ENCODE results near the gene NDOR1. TPM values are rescaled to one million over a fixed set of nuclear protein-coding genes. Genes with fewer than 3 reads are reported as not detected.

NDOR1 gene
- total RNA-seq, 1 donor from 2014 or later, result 2.2 TPM

Other genes with a start within 250 kb of the NDOR1 start
- 0.43 and 2.8 TPM in 2 replicates for gene PTGDS, start 228.2 kb upstream of the NDOR1 start, total RNA-seq
- under 0.01 TPM in 1 of 2 replicates, not detected in the other for gene LCNL1, start 222.7 kb upstream of the NDOR1 start, total RNA-seq
- 8.0 and 9.2 TPM in 2 replicates for gene PAXX, start 213.3 kb upstream of the NDOR1 start, total RNA-seq
- not detected in 2 replicates for gene CLIC3, start 209.1 kb upstream of the NDOR1 start, total RNA-seq
- 4.8 and 6.8 TPM in 2 replicates for gene ABCA2, start 177.5 kb upstream of the NDOR1 start, total RNA-seq
- gene FUT7, start 173.6 kb upstream of the NDOR1 start, total RNA-seq, result not detected in 2 replicates
- gene NPDC1, start 159.5 kb upstream of the NDOR1 start, total RNA-seq, result 4.8 and 8.2 TPM in 2 replicates
- gene ENTPD2, start 151.6 kb upstream of the NDOR1 start, total RNA-seq, result not detected in 2 replicates
- gene SAPCD2, start 135.1 kb upstream of the NDOR1 start, total RNA-seq, result 2.0 and 2.5 TPM in 2 replicates
- 19.7 and 21.1 TPM in 2 replicates for gene UAP1L1, start 128.2 kb upstream of the NDOR1 start, total RNA-seq
- gene MAN1B1, start 118.7 kb upstream of the NDOR1 start, total RNA-seq, result 54.2 and 55.7 TPM in 2 replicates
- 77.3 and 94.1 TPM in 2 replicates for gene DPP7, start 91.0 kb upstream of the NDOR1 start, total RNA-seq
- under 0.01 TPM in 1 of 2 replicates, not detected in the other for gene GRIN1, start 66.5 kb upstream of the NDOR1 start, total RNA-seq
- gene LRRC26, start 35.6 kb upstream of the NDOR1 start, total RNA-seq, result not detected in 2 replicates
- 0.09 TPM in 1 of 2 replicates, not detected in the other for gene TMEM210, start 33.6 kb upstream of the NDOR1 start, total RNA-seq
- gene ANAPC2, start 17.1 kb upstream of the NDOR1 start, total RNA-seq, result 19.9 and 20.9 TPM in 2 replicates
- gene SSNA1, start 17.0 kb upstream of the NDOR1 start, total RNA-seq, result 81.8 and 83.4 TPM in 2 replicates
- gene TPRN, start 5.0 kb upstream of the NDOR1 start, total RNA-seq, result 2.3 and 3.4 TPM in 2 replicates
- gene TMEM203, start 52 bp upstream of the NDOR1 start, total RNA-seq, result 21.4 and 23.5 TPM in 2 replicates
- gene RNF208, start 16.5 kb downstream of the NDOR1 start, total RNA-seq, result 0.09 and 0.11 TPM in 2 replicates
- 0.22 and 0.26 TPM in 2 replicates for gene CYSRT1, start 19.5 kb downstream of the NDOR1 start, total RNA-seq
- gene RNF224, start 21.8 kb downstream of the NDOR1 start, total RNA-seq, result not detected in 2 replicates
- gene SLC34A3, start 25.2 kb downstream of the NDOR1 start, total RNA-seq, result not detected in 2 replicates
- gene TUBB4B, start 35.6 kb downstream of the NDOR1 start, total RNA-seq, result 76.1 and 80.8 TPM in 2 replicates
- gene STPG3, start 45.6 kb downstream of the NDOR1 start, total RNA-seq, result 0.54 TPM in 1 of 2 replicates, not detected in the other
- 51.5 and 52.8 TPM in 2 replicates for gene NELFB, start 49.6 kb downstream of the NDOR1 start, total RNA-seq
- gene TOR4A, start 72.0 kb downstream of the NDOR1 start, total RNA-seq, result 24.7 and 25.0 TPM in 2 replicates
- gene NRARP, start 96.6 kb downstream of the NDOR1 start, total RNA-seq, result 23.0 and 41.4 TPM in 2 replicates
- 13.8 and 14.6 TPM in 2 replicates for gene EXD3, start 217.5 kb downstream of the NDOR1 start, total RNA-seq
- 0.95 and 2.3 TPM in 2 replicates for gene NOXA1, start 217.7 kb downstream of the NDOR1 start, total RNA-seq
- gene ENTPD8, start 235.7 kb downstream of the NDOR1 start, total RNA-seq, result 0.17 and 0.33 TPM in 2 replicates